ENCODE measurements around the gene TNFRSF14. TPM values are rescaled to one million over a fixed set of nuclear protein-coding genes. Genes with fewer than 3 reads are reported as not detected.

Gene TNFRSF14
- total and polyA plus RNA-seq, 2 of the 13 experiments (the other 11 are each of a cell fraction or from before 2014, with no cell fraction given): 11.9 to 49.9 TPM

DNA sequence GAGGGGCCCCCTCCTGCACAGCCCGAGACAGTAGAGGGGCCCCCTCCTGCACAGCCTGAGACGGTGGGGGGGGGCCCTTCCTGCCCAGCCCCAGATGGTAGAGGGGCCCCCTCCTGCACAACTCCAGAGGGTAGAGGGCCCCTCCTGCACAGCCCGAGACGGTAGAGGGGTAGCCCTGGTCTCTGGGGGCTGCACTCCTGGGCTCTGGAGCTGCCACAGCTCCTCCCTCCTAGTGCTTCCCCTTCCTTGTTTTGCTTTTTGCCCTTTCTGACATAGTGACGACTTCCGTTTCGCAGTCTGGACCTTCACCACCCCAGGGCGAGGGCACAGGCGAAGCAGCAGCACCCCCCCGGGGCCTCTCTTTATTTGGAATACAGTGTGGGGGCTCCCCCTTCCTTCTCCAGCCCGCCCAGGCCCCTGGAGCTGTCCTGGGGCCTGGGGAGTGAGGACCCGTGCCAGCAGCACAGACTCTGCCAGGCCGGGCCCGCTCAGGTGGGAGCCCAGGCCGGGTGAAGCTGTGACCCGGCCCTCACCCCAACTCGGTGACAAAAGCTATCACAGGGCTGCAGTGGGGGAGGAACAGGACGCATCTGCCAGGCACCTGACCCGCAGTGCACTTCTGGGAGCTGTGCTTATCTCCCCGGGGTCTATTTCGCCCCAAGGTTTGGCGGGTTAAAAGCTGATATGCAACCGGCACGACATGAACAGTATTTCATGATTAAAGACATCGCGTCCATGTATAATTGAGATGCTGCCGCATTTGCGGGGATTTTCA is 29.3 kb downstream of the TNFRSF14 start (continued):
- TF ChIP-seq, protein P1, sequence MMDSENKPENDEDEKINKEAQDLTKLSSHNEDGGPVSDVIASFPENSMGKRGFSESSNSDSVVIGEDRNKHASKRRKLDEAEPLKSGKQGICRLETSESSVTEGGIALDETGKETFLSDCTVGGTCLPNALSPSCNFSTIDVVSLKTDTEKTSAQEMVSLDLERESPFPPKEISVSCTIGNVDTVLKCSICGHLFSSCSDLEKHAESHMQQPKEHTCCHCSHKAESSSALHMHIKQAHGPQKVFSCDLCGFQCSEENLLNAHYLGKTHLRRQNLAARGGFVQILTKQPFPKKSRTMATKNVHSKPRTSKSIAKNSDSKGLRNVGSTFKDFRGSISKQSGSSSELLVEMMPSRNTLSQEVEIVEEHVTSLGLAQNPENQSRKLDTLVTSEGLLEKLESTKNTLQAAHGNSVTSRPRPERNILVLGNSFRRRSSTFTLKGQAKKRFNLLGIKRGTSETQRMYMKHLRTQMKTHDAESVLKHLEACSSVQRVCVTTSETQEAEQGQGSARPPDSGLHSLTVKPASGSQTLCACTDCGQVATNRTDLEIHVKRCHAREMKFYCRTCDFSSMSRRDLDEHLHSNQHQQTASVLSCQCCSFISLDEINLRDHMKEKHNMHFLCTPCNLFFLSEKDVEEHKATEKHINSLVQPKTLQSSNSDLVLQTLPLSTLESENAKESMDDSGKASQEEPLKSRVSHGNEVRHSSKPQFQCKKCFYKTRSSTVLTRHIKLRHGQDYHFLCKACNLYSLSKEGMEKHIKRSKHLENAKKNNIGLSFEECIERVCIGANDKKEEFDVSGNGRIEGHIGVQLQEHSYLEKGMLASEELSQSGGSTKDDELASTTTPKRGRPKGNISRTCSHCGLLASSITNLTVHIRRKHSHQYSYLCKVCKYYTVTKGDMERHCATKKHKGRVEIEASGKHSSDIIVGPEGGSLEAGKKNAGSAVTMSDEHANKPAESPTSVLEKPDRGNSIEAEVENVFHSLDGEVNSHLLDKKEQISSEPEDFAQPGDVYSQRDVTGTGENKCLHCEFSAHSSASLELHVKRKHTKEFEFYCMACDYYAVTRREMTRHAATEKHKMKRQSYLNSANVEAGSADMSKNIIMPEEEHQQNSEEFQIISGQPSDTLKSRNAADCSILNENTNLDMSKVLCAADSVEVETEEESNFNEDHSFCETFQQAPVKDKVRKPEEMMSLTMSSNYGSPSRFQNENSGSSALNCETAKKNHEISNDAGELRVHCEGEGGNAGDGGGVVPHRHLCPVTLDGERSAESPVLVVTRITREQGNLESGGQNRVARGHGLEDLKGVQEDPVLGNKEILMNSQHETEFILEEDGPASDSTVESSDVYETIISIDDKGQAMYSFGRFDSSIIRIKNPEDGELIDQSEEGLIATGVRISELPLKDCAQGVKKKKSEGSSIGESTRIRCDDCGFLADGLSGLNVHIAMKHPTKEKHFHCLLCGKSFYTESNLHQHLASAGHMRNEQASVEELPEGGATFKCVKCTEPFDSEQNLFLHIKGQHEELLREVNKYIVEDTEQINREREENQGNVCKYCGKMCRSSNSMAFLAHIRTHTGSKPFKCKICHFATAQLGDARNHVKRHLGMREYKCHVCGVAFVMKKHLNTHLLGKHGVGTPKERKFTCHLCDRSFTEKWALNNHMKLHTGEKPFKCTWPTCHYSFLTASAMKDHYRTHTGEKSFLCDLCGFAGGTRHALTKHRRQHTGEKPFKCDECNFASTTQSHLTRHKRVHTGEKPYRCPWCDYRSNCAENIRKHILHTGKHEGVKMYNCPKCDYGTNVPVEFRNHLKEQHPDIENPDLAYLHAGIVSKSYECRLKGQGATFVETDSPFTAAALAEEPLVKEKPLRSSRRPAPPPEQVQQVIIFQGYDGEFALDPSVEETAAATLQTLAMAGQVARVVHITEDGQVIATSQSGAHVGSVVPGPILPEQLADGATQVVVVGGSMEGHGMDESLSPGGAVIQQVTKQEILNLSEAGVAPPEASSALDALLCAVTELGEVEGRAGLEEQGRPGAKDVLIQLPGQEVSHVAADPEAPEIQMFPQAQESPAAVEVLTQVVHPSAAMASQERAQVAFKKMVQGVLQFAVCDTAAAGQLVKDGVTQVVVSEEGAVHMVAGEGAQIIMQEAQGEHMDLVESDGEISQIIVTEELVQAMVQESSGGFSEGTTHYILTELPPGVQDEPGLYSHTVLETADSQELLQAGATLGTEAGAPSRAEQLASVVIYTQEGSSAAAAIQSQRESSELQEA (CRISPR knock-in tag; IDR thresholded peaks at IDR 0.05; ENCODE audit: not compliant biosample characterization): no peak
- TF ChIP-seq, protein P2, sequence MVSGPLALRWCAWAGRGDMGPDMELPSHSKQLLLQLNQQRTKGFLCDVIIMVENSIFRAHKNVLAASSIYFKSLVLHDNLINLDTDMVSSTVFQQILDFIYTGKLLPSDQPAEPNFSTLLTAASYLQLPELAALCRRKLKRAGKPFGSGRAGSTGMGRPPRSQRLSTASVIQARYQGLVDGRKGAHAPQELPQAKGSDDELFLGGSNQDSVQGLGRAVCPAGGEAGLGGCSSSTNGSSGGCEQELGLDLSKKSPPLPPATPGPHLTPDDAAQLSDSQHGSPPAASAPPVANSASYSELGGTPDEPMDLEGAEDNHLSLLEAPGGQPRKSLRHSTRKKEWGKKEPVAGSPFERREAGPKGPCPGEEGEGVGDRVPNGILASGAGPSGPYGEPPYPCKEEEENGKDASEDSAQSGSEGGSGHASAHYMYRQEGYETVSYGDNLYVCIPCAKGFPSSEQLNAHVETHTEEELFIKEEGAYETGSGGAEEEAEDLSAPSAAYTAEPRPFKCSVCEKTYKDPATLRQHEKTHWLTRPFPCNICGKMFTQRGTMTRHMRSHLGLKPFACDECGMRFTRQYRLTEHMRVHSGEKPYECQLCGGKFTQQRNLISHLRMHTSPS (CRISPR knock-in tag; IDR thresholded peaks at IDR 0.05; ENCODE audit: low read depth): peak; percentile 22; the same call in 1 of the 2 replicates
- TF ChIP-seq SOX13 (IDR thresholded peaks at IDR 0.05) (no peak), SOX13 (CRISPR knock-in tag; conservative IDR thresholded peaks at IDR 0.05 in 1 of 2, IDR thresholded peaks at IDR 0.05 in 1 of 2) (no peak), YY1 (IDR thresholded peaks at IDR 0.05; ENCODE audit: insufficient read depth, insufficient replicate concordance, low read depth, low read length) (no peak), KMT2B (CRISPR knock-in tag; IDR thresholded peaks at IDR 0.05) (no peak), ZMYM4 (CRISPR knock-in tag; IDR thresholded peaks at IDR 0.05) (no peak), SRSF1 (optimal IDR thresholded peaks at IDR 0.05; ENCODE audit: low read depth, low read length) (peak; percentile 37), EHMT2 (IDR thresholded peaks at IDR 0.05; ENCODE audit: borderline replicate concordance, low read depth, low read length) (no peak), ZNF816 (CRISPR knock-in tag; IDR thresholded peaks at IDR 0.05; ENCODE audit: borderline replicate concordance) (no peak), GTF2F1 (IDR thresholded peaks at IDR 0.05; ENCODE audit: low read length) (no peak), HES4 (CRISPR knock-in tag; IDR thresholded peaks at IDR 0.05; ENCODE audit: borderline replicate concordance) (no peak)
- TF ChIP-seq, protein P3, sequence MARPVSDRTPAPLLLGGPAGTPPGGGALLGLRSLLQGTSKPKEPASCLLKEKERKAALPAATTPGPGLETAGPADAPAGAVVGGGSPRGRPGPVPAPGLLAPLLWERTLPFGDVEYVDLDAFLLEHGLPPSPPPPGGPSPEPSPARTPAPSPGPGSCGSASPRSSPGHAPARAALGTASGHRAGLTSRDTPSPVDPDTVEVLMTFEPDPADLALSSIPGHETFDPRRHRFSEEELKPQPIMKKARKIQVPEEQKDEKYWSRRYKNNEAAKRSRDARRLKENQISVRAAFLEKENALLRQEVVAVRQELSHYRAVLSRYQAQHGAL (CRISPR knock-in tag; IDR thresholded peaks at IDR 0.05; ENCODE audit: not compliant biosample characterization): no peak
- TF ChIP-seq, protein P4, sequence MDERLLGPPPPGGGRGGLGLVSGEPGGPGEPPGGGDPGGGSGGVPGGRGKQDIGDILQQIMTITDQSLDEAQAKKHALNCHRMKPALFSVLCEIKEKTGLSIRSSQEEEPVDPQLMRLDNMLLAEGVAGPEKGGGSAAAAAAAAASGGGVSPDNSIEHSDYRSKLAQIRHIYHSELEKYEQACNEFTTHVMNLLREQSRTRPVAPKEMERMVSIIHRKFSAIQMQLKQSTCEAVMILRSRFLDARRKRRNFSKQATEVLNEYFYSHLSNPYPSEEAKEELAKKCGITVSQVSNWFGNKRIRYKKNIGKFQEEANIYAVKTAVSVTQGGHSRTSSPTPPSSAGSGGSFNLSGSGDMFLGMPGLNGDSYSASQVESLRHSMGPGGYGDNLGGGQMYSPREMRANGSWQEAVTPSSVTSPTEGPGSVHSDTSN (CRISPR knock-in tag; IDR thresholded peaks at IDR 0.05): no peak
- TF ChIP-seq, protein P5, sequence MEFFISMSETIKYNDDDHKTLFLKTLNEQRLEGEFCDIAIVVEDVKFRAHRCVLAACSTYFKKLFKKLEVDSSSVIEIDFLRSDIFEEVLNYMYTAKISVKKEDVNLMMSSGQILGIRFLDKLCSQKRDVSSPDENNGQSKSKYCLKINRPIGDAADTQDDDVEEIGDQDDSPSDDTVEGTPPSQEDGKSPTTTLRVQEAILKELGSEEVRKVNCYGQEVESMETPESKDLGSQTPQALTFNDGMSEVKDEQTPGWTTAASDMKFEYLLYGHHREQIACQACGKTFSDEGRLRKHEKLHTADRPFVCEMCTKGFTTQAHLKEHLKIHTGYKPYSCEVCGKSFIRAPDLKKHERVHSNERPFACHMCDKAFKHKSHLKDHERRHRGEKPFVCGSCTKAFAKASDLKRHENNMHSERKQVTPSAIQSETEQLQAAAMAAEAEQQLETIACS (CRISPR knock-in tag; IDR thresholded peaks at IDR 0.05): no peak

Data from HepG2 (cell line).